Mesodermal cell (in vitro differentiated cells): ENCODE data around the gene ALKBH4.

Experiments
- H3K27ac ChIP-seq: 2 replicates; pipeline ENCODE4 v1.7.0; 2013; ENCODE audit warnings: mild to moderate bottlenecking, low read depth, low read length, moderate library complexity; ENCODE audit not compliant: severe bottlenecking
- H3K36me3 ChIP-seq: 2 replicates; pipeline ENCODE4 v1.7.1; 2013; ENCODE audit warnings: mild to moderate bottlenecking, low read length, moderate library complexity; ENCODE audit not compliant: control insufficient read depth, insufficient read depth
- H3K4me1 ChIP-seq: one replicate; pipeline ENCODE4 v1.7.1; 2013; ENCODE audit warnings: mild to moderate bottlenecking, low read length; ENCODE audit not compliant: insufficient read depth, control insufficient read depth, poor library complexity, severe bottlenecking
- H3K4me3 ChIP-seq: 2 replicates; pipeline ENCODE4 v1.7.0; 2013; ENCODE audit warnings: low read length, control low read depth, mild to moderate bottlenecking; ENCODE audit not compliant: insufficient read depth, poor library complexity, severe bottlenecking; ENCODE audit errors: extremely low read depth
- H3K9me3 ChIP-seq: 2 replicates; pipeline ENCODE4 v1.7.1; 2013; ENCODE audit warnings: mild to moderate bottlenecking, low read length, moderate library complexity; ENCODE audit not compliant: control insufficient read depth
- WGBS, 2 experiments: methylation state at CpG; one replicate each; pipeline ENCODE4 v1.1.5; 2013; ENCODE audit warnings: missing lambda C conversion rate in 2 of 2; ENCODE audit not compliant: insufficient coverage in 2 of 2; 5-methylcytosine and 5-hydroxymethylcytosine counted together

ALKBH4 gene

GRCh38 chr7:102436118-102436517 is 28.5 kb downstream of the ALKBH4 start:
- H3K27ac ChIP-seq: no peak overlapping the region
- peaks cover 22% of the 10 kb centered on the region for H3K4me1 ChIP-seq
- no peaks in the 10 kb centered on the region for H3K9me3 ChIP-seq
- H3K36me3 ChIP-seq: peaks cover 49% of the 10 kb centered on the region
- H3K4me3 ChIP-seq: no peak overlapping the region
- WGBS, 2 experiments: 92 to 93% methylated on average over 7 to 10 of the region's 10 CpGs

GRCh38 chr7:102434039-102434486 is 30.6 kb downstream of the ALKBH4 start:
- H3K36me3 ChIP-seq: peaks cover 30% of the 10 kb centered on the region
- H3K4me1 ChIP-seq: peaks cover 15% of the 10 kb centered on the region
- H3K9me3 ChIP-seq: no peaks in the 10 kb centered on the region
- H3K4me3 ChIP-seq: peak overlapping the region; percentile 70
- peak overlapping the region; percentile 45 for H3K27ac ChIP-seq
- 46 to 73% methylated on average over 5 of the region's 9 CpGs for WGBS, 2 experiments

GRCh38 chr7:102433219-102434038 is 31.2 kb downstream of the ALKBH4 start, which contains the start of gene ORAI2:
Gene ORAI2 (plus strand): TSS chr7:102433575. CDS start chr7:102438957, 5,382 bp downstream.
- H3K36me3 ChIP-seq: peaks cover 25% of the 10 kb centered on the region
- peak within 1 kb of the TSS; percentile 69 for H3K27ac ChIP-seq
- H3K4me3 ChIP-seq: peak within 1 kb of the TSS; percentile 70
- WGBS, 2 experiments: 1 to 2% methylated on average over 26 to 56 of the region's 90 CpGs
- peaks cover 15% of the 10 kb centered on the region for H3K4me1 ChIP-seq
- H3K9me3 ChIP-seq: no peaks in the 10 kb centered on the region

GRCh38 chr7:102432442-102433218 is 32.0 kb downstream of the ALKBH4 start:
- 21 to 59% methylated on average over 6 to 23 of the region's 27 CpGs for WGBS, 2 experiments
- Histone ChIP-seq H3K9me3 (no peaks in the 10 kb centered on the region), H3K36me3 (peaks cover 25% of the 10 kb centered on the region), H3K4me1 (peaks cover 15% of the 10 kb centered on the region), H3K4me3 (peak overlapping the region; percentile 70), H3K27ac (peak overlapping the region; percentile 69)

GRCh38 chr7:102431617-102432298 is 32.9 kb downstream of the ALKBH4 start:
- Histone ChIP-seq H3K4me1 (peaks cover 15% of the 10 kb centered on the region), H3K27ac (peak overlapping the region; percentile 49), H3K9me3 (no peaks in the 10 kb centered on the region), H3K36me3 (peaks cover 26% of the 10 kb centered on the region), H3K4me3 (no peak overlapping the region)
- 54% methylated on average over 16 to 17 of the region's 17 CpGs for WGBS, 2 experiments

- WGBS, 2 experiments: 95 to 98% methylated on average over 10 of the region's 10 CpGs
- no peak overlapping the region for H3K4me3 ChIP-seq
- H3K9me3 ChIP-seq: no peaks in the 10 kb centered on the region
- no peak overlapping the region for H3K27ac ChIP-seq
- H3K36me3 ChIP-seq: peaks cover 34% of the 10 kb centered on the region
- peaks cover 16% of the 10 kb centered on the region for H3K4me1 ChIP-seq
Measured at GRCh38 chr7:102429141-102429899, 35.3 kb downstream of the ALKBH4 start.

- Histone ChIP-seq H3K27ac (no peak overlapping the region), H3K9me3 (no peaks in the 10 kb centered on the region), H3K36me3 (peaks cover 51% of the 10 kb centered on the region), H3K4me3 (no peak overlapping the region), H3K4me1 (peaks cover 15% of the 10 kb centered on the region)
- WGBS, 2 experiments: 86% methylated on average over 2 to 3 of the region's 5 CpGs
Measured at GRCh38 chr7:102427019-102427405, 37.7 kb downstream of the ALKBH4 start.

GRCh38 chr7:102426268-102427018 is 38.2 kb downstream of the ALKBH4 start:
- H3K27ac ChIP-seq: no peak overlapping the region
- WGBS, 2 experiments: 94 to 95% methylated on average over 12 to 14 of the region's 16 CpGs
- H3K4me3 ChIP-seq: no peak overlapping the region
- no peaks in the 10 kb centered on the region for H3K9me3 ChIP-seq
- peaks cover 12% of the 10 kb centered on the region for H3K4me1 ChIP-seq
- peaks cover 56% of the 10 kb centered on the region for H3K36me3 ChIP-seq

- Histone ChIP-seq H3K36me3 (peaks cover 62% of the 10 kb centered on the region), H3K27ac (no peak overlapping the region), H3K9me3 (no peaks in the 10 kb centered on the region), H3K4me3 (no peak overlapping the region), H3K4me1 (peaks cover 12% of the 10 kb centered on the region)
- 78 to 86% methylated on average over 21 to 25 of the region's 25 CpGs for WGBS, 2 experiments
Measured at GRCh38 chr7:102425639-102426267, 38.9 kb downstream of the ALKBH4 start.
